Measurements from ENCODE around the gene NKIRAS1. TPM values are rescaled to one million over a fixed set of nuclear protein-coding genes. Genes with fewer than 3 reads are reported as not detected.
"Not testable (repeated sequence)": the region's sequence is repeated elsewhere in the genome, so short reads cannot be mapped to it uniquely, and the experiment has no call there.

Gene NKIRAS1
- total and polyA plus RNA-seq, 2 donors (not counting 1 experiment from before 2014, with no cell fraction given) = 15.8 to 17.8 TPM

- Histone ChIP-seq H3K27ac (ENCODE audit: insufficient read depth, low read length) (no peak overlapping the region), H3K4me3 (replicated peaks in 1 of 4; ENCODE audit: control extremely low read depth in 1 of 4, insufficient read depth in 1 of 4, low read depth in 3 of 4, low read length in 4 of 4) (no peak overlapping the region), H4K20me1 (ENCODE audit: control insufficient read depth, extremely low read depth, insufficient read depth, low read length) (peaks cover 1% of the 10 kb centered on the region), H3K4me1 (ENCODE audit: control insufficient read depth, extremely low read depth, insufficient read depth, low read length) (peaks cover 5% of the 10 kb centered on the region), H3K9ac (ENCODE audit: insufficient read depth, low read length) (no peak overlapping the region), H3K79me2 (ENCODE audit: control insufficient read depth, insufficient read depth, low read length) (peaks cover 3% of the 10 kb centered on the region), H3K9me3 (ENCODE audit: control insufficient read depth, insufficient read depth, low read depth, low read length) (no peaks in the 10 kb centered on the region), H3K27me3 (ENCODE audit: control insufficient read depth, insufficient read depth, low read length) (no peaks in the 10 kb centered on the region), H2AFZ (ENCODE audit: low read length) (no peak overlapping the region), H3K4me2 (ENCODE audit: extremely low read depth, insufficient read depth, low read length) (no peak overlapping the region), H3K36me3 (ENCODE audit: control insufficient read depth, insufficient read depth, low read length) (no peaks in the 10 kb centered on the region)
- no peak for DNase-seq (ENCODE audit: low read depth in 2 of 2)
- no peak for TF ChIP-seq EZH2 (IDR thresholded peaks at IDR 0.05; ENCODE audit: low read length, missing control alignments)
- no peak for TF ChIP-seq CTCF (conservative IDR thresholded peaks at IDR 0.05 in 1 of 2, IDR thresholded peaks at IDR 0.05 in 1 of 2; ENCODE audit: low read depth in 1 of 2, low read length in 2 of 2)
Measured at GRCh38 chr3:23882487-23882918, 34.3 kb downstream of the NKIRAS1 start.

- H3K36me3 ChIP-seq (ENCODE audit: control insufficient read depth, insufficient read depth, low read length); H2AFZ ChIP-seq (ENCODE audit: low read length); H3K79me2 ChIP-seq (ENCODE audit: control insufficient read depth, insufficient read depth, low read length); H3K9me3 ChIP-seq (ENCODE audit: control insufficient read depth, insufficient read depth, low read depth, low read length); H3K4me2 ChIP-seq (ENCODE audit: extremely low read depth, insufficient read depth, low read length); H4K20me1 ChIP-seq (ENCODE audit: control insufficient read depth, extremely low read depth, insufficient read depth, low read length); H3K27ac ChIP-seq (ENCODE audit: insufficient read depth, low read length); H3K4me3 ChIP-seq (replicated peaks in 1 of 4; ENCODE audit: control extremely low read depth in 1 of 4, insufficient read depth in 1 of 4, low read depth in 3 of 4, low read length in 4 of 4); H3K4me1 ChIP-seq (ENCODE audit: control insufficient read depth, extremely low read depth, insufficient read depth, low read length); H3K27me3 ChIP-seq (ENCODE audit: control insufficient read depth, insufficient read depth, low read length); DNase-seq (ENCODE audit: low read depth in 2 of 2); H3K9ac ChIP-seq (ENCODE audit: insufficient read depth, low read length): not testable (repeated sequence)
Measured at GRCh38 chr3:23881993-23882392, 34.8 kb downstream of the NKIRAS1 start.

DNA sequence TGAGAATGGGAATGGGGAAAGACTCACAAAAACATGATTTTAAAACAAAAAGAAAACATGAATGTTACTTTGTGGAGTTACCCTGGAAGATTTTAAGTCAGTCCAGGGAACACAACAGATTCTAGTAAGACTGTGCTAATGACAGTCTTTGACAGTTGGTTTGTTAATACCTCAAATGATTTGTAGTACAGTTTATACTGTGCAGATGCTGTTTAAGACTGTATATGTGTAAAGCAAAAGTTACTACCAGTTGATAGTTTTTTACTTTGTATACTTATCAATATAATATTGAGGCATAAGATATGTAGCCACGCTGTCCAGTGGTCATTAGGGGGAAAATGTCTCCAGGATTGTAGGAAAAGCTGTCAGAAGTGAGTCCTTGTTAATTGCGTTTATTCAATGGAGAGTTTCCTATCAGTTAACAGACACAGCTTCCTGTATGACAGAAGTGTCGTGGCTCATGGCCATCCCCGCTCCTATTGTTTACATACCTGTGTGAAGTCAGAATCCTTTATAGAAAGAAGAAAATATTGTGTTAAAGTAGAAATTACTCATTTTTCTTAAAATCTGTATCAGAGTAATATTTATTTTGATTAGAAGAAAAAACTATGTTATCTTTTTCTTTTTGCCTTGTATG, 36.0 kb downstream of the NKIRAS1 start:
- H3K9me3 ChIP-seq (ENCODE audit: control insufficient read depth, insufficient read depth, low read depth, low read length) = no peaks in the 10 kb centered on the region
- no peak overlapping the region for H3K9ac ChIP-seq (ENCODE audit: insufficient read depth, low read length)
- no peaks in the 10 kb centered on the region for H3K27me3 ChIP-seq (ENCODE audit: control insufficient read depth, insufficient read depth, low read length)
- no peak overlapping the region for H2AFZ ChIP-seq (ENCODE audit: low read length)
- TF ChIP-seq CTCF (conservative IDR thresholded peaks at IDR 0.05 in 1 of 2, IDR thresholded peaks at IDR 0.05 in 1 of 2; ENCODE audit: low read depth in 1 of 2, low read length in 2 of 2) = no peak
- no peak for TF ChIP-seq EZH2 (IDR thresholded peaks at IDR 0.05; ENCODE audit: low read length, missing control alignments)
- H3K4me1 ChIP-seq (ENCODE audit: control insufficient read depth, extremely low read depth, insufficient read depth, low read length) = peaks cover 14% of the 10 kb centered on the region
- H4K20me1 ChIP-seq (ENCODE audit: control insufficient read depth, extremely low read depth, insufficient read depth, low read length) = peaks cover 1% of the 10 kb centered on the region
- no peak overlapping the region for H3K4me2 ChIP-seq (ENCODE audit: extremely low read depth, insufficient read depth, low read length)
- peaks cover 6% of the 10 kb centered on the region for H3K79me2 ChIP-seq (ENCODE audit: control insufficient read depth, insufficient read depth, low read length)
- no peaks in the 10 kb centered on the region for H3K36me3 ChIP-seq (ENCODE audit: control insufficient read depth, insufficient read depth, low read length)
- H3K4me3 ChIP-seq (replicated peaks in 1 of 4; ENCODE audit: control extremely low read depth in 1 of 4, insufficient read depth in 1 of 4, low read depth in 3 of 4, low read length in 4 of 4) = no peak overlapping the region
- no peak overlapping the region for H3K27ac ChIP-seq (ENCODE audit: insufficient read depth, low read length)
- peak in 1 of 2 donors; percentile 15 for DNase-seq (ENCODE audit: low read depth in 2 of 2)
